HG03439 (cell line): ENCODE data around the gene HRH2.
"Not testable (repeated sequence)": the region's sequence is repeated elsewhere in the genome, so short reads cannot be mapped to it uniquely, and the experiment has no call there.

Experiments used
- ATAC-seq: cut with Tn5 transposase; IDR thresholded peaks from one replicate; pipeline ENCODE4 v1.9.1; 2021; ENCODE audit warnings: mild to moderate bottlenecking, moderate library complexity; ENCODE audit not compliant: unreplicated experiment

HRH2 gene, protein sequence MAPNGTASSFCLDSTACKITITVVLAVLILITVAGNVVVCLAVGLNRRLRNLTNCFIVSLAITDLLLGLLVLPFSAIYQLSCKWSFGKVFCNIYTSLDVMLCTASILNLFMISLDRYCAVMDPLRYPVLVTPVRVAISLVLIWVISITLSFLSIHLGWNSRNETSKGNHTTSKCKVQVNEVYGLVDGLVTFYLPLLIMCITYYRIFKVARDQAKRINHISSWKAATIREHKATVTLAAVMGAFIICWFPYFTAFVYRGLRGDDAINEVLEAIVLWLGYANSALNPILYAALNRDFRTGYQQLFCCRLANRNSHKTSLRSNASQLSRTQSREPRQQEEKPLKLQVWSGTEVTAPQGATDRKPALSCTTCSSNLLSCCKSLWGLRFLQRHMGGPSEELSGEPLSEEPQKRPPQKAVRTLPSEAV

DNA sequence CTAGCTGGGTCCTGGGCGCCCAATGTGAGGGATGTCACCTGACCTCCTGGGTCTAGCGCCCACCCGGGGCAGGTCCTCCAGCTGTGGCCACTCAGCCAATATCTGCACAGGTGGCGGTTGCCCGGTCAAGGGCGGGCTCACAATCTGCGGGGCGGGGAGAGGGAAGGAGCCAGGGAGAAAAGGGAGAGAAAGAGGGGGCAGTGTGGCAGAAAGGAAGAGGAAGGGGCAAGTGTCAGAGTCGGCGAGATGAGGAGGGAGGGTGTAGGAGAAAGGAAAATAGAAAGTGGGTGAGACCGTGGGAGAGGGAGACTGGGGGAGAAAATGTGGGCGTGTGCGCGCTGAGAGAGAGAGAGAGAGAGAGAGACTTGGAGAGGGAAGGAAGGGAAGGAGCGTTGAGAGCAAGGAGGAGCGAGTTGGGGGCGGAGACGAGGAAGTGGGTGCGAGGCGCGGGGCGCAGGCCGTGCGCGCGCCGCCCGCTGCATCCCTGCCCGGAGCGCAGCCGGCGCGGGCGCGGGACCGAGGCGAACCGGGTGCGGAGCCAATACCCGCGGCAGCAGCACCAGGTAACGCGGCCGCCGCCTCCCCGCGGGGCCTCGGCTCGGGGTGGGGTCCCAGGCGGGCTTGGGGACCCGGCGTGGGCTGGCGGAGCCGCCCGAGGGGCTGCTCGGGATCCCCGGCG is at the start of gene HRH2:
HRH2 (plus strand) TSS at position 479 of the 679 bp plus-strand sequence. CDS start 25,163 bp downstream, outside the sequence.
- no peak for ATAC-seq

DNA sequence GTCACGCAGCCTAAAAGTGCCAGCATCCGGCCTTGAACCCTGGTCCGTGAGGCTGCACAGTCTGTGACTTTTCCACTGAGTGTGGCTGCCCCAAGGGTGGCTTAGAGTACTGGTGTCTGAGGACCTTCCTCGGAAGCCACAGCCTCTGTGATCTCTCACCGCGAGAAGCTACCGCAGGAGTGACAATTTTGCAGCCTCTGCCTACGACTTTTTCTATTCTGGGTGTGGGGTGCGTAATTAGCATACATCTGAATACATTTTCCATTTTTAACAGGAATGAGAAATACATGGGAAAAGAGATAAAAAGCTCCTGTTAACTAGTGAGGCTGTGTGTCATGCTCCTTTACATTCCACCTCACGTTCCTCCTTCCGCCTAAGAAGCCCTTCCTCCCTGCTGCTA is 48.3 kb upstream of the HRH2 start:
- ATAC-seq: no peak

DNA sequence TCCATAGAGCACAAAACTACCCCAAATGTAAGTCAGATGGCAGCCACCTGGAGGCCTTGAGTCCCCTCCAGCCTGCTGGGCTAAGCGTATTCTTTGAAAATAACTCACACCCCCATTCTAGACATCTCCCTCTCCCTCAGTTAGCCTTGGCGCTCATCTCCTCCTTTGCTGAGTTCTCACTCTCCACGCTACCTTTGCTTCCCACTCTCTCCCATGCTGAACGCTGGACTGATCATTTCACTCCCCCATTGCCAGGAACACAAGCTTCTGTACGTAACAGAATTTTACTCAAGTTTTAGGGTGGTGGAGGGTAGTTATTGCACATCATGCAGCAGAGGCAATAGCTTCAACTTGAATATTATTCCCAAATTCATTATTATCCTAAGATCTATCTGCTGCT is 47.5 kb upstream of the HRH2 start:
- no peak for ATAC-seq

DNA sequence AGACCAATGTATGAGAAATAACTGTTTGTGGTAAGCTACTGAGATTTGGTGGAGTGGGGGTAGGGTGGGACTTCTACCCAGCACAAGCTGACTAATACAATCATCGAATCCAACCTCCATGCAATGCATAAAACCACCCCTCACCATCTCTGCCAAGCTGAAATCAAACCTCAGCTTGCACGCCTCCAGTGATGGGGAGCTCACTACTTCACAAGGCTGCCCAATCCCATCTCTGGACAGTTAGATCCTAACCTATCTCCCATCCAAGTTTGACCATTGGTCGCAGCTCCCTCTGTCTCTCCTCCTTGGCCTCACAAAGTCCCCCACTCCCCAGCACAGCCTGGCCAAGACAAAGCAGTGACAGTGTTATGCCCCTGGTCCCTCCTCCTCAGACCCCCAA is 47.0 kb upstream of the HRH2 start:
- no peak for ATAC-seq

DNA sequence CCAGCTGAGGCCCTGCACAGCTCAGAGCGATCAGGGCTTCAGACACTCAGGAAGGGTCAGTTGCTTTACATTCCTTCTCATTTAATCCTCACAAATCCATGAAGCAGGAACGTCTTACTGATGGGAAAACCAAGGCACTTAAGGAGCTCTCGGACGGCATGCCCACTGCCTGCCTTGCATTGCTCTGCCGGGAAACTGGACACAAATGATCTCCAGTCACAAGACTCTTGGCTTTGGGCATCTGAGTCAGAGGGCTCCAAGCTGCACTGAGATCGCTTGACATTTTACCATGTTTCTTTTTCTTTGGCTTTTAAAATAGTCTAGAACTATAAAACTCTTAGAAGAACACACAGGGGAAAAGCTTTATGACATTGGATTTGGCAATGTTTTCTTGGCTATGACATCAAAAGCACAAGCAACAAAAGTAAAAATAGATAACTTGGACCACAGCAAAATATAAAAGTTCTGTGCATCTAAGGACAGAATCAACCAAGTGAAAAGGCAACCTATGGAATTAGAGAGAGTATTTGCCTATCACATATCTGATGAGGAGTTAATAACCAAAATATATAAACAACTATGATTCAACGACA is 43.6 kb upstream of the HRH2 start:
- no peak for ATAC-seq

DNA sequence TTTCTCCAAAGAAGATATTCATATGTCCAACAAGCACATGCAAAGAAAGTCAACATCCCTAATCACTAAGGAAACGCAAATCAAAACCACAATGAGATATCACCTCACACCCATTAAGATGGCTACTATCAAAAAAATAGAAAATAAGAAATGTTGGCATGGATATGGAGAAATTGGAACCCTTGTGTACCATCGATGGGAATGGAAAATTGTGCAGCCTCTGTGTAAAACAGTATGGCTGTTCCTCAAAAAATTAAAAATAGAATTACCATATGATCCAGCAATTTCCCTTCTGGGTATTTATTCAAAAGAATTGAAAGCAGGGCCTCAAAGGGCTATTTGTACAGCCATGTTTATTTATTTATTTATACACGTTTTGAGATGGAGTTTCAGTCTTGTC is 43.0 kb upstream of the HRH2 start:
- no peak for ATAC-seq

DNA sequence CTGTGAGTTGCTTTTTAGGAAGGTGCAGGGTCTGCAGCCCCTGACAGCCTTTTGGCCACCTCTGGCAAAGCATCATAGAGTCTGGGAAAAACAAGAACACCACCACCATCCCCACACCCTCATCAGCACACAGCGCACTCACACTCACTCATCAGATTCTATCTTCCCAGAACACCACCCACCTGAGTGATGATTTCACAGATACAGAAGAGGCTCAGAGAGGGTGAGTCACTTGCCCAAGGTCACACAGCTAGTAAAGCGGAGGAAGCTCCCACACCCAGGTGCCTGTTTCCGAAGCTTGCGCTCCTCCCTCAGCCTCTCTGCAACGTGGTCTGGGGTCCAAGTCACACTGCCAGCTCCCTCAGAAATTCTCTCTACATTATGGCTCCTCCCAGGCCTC is 41.8 kb upstream of the HRH2 start:
- ATAC-seq: no peak

DNA sequence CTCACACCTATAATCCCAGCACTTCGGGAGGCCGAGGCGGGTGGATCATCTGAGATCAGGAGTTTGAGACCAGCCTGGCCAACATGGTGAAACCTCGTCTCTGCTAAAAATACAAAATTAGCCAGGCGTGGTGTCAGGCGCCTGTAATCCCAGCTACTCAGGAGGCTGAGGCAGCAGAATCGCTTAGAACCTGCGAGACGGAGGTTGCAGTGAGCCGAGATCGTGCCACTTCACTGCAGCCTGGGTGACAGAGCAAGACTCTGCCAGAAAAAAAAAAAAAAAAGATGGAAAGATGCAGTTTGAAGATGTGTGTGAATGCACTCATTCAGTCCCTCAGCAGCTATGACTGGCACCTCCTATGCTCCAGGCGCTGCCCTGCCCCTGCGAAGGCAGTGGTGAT is 41.3 kb upstream of the HRH2 start:
- ATAC-seq: not testable (repeated sequence)

DNA sequence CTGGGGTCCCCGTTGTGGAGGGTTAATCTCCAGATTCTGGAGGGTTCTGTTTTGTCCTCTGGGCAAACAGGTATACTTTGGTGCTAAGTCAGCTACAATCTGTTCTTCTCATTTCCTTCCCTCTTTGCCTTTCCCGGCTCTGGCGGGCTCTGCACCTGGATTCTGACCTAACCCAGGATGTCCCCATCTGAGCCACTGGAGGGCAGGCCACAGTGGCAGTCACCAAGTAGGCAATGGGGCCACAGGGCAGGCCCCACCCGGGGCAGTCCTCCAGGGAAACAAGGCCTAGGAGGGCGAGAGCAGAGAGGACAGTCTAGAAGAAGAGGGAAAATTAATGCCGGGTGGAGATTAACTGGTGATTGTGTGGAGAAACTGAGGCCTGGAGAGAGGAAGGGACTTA is 40.4 kb upstream of the HRH2 start:
- ATAC-seq: no peak

DNA sequence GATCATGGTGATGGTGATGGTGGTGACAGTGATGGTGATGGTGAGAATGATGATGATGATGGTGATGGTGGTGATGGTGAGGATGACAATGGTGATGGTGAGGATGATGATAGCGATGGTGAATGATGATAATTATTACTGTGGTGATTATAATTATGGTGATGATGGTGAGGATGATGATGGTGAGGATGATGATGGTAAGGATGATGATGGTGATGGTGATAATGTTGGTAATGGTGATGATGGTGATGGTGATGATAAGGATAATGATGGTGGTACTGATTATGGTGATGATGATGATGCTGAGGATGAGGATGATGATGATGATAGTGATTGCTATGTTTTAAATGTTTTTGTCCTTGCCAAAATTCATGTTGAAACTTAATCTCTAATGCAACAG is 37.3 kb upstream of the HRH2 start:
- no peak for ATAC-seq

DNA sequence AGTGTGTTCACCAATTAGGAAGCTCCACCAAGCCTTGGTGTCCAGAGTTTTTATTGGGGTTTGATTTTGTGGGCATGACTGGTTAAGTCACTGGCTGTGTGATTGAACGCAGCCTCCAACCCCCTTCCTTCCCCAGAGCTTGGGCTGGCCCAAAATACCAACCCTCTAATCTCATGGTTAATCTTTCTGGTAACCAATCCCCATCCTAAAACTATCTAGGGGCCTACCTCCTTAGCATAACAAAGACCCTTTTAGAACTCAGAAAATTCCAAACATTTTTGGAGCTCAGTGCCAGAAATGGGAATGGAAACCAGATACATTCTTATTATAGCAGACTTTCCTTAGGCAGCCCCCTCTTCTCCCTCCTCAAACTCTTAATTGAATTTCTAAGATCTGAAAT is 35.9 kb upstream of the HRH2 start:
- ATAC-seq: no peak

DNA sequence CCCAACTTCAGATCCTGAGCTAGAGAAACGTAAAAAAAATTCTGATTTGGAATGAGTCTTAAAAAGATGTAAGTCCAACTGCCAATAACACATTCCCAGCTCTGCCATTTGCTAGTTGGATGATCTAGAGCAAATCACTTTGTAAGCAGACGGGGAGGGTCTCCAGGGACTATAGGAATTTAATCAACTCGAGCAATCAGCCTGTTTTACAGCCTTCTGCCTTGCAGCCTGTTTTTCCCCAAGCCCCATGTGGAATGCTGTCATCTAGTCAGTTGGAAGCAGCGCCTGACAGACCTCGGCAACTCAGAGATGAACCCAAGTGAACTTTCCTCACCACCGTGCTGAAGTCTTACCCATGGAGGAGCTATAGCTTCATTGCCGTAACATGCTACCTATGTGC is 34.8 kb upstream of the HRH2 start:
- no peak for ATAC-seq

DNA sequence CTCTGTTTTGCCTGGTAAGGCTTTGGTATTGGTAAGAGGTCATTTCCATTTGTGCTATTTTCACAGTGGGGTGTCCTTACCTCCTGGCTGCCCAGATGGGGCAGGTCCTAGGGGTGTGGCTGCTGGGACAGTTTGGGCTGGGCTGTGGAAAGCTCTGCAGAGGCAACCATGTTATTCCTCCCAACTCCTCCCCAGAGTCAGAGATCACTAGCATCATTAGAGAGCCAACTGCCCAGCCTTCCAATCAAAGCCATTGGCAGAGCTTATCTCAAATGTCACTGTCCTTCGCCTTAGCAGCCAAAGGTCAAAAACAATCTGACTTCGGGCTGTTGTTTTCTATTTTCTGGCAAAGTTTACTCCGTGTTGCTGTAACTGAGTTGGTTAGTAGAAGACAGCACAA is 33.6 kb upstream of the HRH2 start:
- no peak for ATAC-seq

DNA sequence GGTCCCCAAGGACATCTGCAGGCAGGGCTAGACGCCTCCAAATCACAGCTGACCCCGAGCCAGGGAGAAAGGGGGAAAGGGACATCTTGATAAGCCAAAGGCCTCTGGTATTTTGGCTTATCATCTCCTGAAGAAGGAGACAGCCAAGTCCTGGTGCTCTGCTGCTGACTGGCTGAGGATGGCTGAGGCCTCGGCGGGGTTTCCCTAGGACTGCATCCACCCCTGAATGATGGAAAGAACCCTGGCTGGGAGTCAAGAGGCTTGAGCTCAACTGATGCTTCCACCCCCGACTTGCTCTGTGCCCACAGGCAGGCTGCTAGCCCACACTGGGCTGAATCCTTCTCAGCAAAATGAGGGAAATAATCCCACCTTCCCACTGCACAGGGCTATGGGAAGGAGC is 30.9 kb upstream of the HRH2 start:
- ATAC-seq: no peak

DNA sequence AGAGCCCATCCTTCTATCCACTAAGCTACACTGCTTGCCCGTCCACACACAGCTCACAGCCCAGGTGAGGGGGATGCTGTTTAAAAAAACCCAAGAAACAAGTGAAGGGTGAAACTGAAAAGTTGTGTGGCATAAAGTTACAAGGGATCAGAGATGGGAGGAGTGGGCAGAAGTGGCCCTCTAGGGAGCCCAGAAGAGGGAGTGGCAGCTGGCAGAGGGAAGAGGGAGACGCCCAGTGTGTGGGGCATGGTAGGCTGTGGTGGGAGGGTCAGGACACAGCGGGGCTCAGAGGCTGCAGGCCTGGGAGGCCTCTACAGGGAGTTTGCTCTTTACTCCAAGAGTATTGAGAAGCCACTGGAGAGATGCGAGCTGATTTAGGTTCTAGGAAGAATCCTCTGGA is 30.1 kb upstream of the HRH2 start:
- no peak for ATAC-seq

DNA sequence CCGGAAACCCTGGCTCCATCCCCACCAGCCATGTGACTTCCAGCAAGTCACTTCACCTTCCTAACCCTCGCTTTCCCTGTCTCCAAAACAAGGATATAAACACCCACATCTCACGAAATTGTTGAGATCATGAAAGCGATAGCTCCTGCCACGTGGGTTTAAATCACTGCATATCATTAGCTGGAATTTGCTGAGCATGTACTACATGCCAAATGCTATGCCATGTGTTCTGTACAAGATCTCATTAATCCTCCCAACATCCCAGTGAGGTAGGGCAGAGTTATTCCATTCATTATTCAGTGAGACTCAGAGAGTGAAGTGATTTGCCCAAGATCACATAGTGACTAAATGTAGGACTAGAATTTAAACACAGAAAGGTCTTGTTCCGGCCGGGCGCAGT is 29.2 kb upstream of the HRH2 start:
- no peak for ATAC-seq

DNA sequence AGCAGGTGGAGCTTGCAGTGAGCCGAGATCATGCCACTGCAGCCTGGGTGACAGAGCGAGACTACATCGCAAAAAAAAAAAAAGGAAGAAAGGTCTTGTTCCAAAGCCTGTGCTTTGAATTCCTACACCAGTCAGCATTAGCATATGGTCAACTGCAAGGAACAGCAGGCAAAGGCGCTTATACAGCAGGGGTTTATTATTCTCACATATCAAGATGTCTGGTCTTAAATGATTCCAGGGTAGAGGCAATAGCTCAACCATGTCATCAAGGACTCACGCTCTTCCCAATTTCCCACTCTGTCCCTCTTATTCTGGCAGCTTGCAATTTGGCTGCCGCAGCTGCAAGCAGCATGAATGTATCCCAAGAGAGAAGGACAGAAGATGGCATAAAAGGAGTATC is 28.6 kb upstream of the HRH2 start:
- no peak for ATAC-seq

DNA sequence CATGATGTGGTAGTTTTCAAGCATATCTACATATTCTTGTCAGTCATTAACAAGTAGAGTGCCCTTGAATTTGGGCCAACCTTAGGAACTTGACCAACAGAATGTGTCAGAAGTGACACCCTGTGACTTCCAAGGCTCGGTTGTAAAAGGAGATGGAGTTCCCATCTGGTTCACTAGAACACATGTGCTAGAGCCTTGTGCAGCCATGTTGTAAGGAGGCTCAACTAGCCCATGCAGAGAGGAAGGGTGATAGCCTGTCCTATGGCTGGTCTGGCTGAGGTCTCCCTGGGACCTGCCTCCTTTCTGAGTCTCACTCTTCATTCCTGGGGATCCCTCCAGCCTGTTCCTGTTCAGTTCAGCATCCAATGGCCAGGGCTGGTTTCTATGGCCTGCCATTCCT is 28.1 kb upstream of the HRH2 start:
- ATAC-seq: no peak

DNA sequence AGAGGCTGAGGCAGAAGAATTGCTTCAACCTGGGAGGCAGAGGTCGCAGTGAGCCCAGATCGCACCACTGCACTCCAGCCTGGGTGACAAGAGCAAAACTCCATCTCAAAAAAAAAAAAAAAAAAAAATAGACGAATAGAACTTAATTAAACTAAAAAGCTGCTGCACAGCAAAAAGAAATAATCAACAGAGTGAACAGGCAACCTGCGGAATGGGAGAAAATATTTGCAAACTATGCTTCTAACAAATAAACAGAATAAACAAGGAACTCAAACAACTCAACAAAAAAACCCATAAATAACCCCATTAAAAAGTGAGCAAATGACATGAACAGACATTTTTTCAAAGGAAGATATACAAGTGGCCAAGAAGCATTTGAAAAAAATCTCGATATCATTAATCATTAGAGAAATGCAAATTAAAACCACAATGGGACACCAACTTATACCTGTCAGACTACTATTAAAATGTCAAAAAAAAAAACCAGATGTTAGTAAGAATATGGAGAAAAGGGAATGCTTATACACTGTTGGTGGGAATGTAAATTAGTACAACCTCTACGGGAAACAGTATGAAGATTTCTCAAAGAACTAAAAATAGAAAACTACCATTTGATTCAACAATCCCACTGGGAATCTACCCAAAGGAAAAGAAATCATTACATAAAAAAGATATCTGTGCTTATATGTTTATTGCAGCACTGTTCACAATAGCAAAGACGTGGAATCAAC is 21.9 kb upstream of the HRH2 start:
- ATAC-seq: no peak

DNA sequence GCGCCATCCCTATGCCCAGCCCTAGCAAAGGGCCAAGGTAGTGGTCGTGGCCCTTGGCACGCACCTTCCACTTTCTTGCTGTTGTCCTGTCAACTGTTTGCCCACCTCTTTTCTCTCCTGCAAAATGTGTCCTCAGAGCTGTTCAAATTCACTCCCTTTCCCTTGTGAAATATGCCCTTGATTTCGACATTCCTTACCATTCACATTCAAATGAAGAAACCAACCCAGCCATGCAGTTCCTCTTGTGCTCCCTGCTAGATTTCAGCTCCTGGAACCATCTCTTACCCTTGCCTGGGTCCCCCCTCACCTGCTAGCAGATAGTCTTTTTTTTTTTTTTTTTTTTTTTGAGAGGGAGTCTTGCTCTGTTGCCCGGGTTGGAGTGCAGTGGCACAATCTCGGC is 19.6 kb upstream of the HRH2 start:
- ATAC-seq: no peak

DNA sequence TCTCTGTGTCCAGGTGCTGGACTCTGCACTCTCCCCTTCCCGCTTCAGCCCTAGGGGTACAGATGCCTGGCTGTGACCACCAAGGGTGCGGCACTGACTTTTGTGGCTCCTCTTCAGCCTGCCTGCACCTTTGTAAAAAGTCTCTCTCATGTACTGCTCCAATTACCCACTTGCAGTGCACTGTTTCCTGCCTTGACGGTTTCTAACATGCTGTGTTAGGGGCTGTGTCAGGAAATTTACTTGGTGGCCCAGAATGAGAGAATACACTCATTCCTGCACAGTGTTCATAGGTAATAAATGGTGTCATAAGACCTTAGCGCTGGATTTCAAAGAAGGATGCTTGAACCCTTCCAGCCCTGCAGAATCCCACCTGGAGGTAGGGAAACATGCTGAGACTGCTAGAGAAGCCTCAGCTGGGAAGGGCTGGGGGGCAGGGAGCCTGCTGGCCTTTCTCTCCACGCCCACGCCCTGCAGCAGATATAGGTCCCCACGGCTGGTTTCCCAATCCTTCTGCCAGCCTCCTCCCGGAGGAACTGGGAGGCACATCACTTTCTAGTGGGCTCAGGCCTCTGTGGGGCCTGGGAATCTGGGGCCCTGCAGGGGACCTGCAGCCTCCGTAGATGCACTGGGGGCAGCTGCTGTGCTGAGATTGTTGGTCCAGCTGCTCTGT is 17.6 kb upstream of the HRH2 start:
- no peak for ATAC-seq
